ENCODE measurements around the gene EIF2B4. TPM values are rescaled to one million over a fixed set of nuclear protein-coding genes. Genes with fewer than 3 reads are reported as not detected.

EIF2B4 gene
- total and polyA plus RNA-seq, 2 of the 8 experiments (the other 6 are each of a cell fraction or from before 2014, with no cell fraction given) = 60.0 to 63.2 TPM

- no peak for FAIRE-seq
- Histone ChIP-seq H3K4ac (replicated peaks; ENCODE audit: insufficient read length, low read depth, low read length) (no peak overlapping the region), H3K4me2 (ENCODE audit: insufficient read depth in 1 of 2, low read depth in 2 of 2, low read length in 2 of 2) (no peak overlapping the region), H3K9me3 (ENCODE audit: insufficient read depth in 2 of 2, low read depth in 1 of 2, low read length in 1 of 2) (no peaks in the 10 kb centered on the region), H2BK12ac (ENCODE audit: low read depth, low read length) (no peak overlapping the region), H2BK15ac (ENCODE audit: low read length) (no peak overlapping the region), H3K27ac (ENCODE audit: low read depth, low read length) (no peak overlapping the region), H2BK120ac (replicated peaks; ENCODE audit: low read depth, low read length) (no peak overlapping the region), H2AK5ac (ENCODE audit: low read depth, low read length) (no peak overlapping the region), H2BK20ac (ENCODE audit: low read length) (no peak overlapping the region), H3K23ac (ENCODE audit: insufficient read length) (no peak overlapping the region), H3K79me2 (ENCODE audit: control insufficient read depth in 1 of 2, insufficient read depth in 2 of 2, low read length in 2 of 2) (peaks cover 0 to 21% of the 10 kb centered on the region in 2 experiments; a peak in 2 of 4 replicates), H3K18ac (ENCODE audit: extremely low read depth, low read length) (no peak overlapping the region), H3K56ac (replicated peaks; ENCODE audit: insufficient read length, low read depth, low read length) (no peak overlapping the region), H3K23me2 (ENCODE audit: low read depth, low read length) (peaks cover 9% of the 10 kb centered on the region), H2BK5ac (ENCODE audit: low read depth, low read length) (no peak overlapping the region), H4K20me1 (replicated peaks in 1 of 2; ENCODE audit: control insufficient read depth in 1 of 2, insufficient read depth in 2 of 2, low read length in 2 of 2) (peaks cover 4 to 14% of the 10 kb centered on the region in 2 experiments), H4K5ac (ENCODE audit: insufficient read length, low read depth, low read length) (no peak overlapping the region), H3K4me1 (replicated peaks in 1 of 4; ENCODE audit: control insufficient read depth in 3 of 4, insufficient read depth in 4 of 4, low read length in 3 of 4) (peaks cover 0 to 12% (median 4%) of the 10 kb centered on the region in 4 experiments; a peak in 5 of 7 replicates), H4K8ac (ENCODE audit: extremely low read depth, insufficient read depth, low read length) (no peak overlapping the region; the same call in 1 of the 2 replicates), H4K91ac (replicated peaks; ENCODE audit: insufficient read length, low read length) (no peak overlapping the region), H2AFZ (ENCODE audit: low read length) (no peak overlapping the region), H3K79me1 (ENCODE audit: low read depth, low read length) (peaks cover 6% of the 10 kb centered on the region), H3K9ac (replicated peaks in 1 of 4; ENCODE audit: extremely low read depth in 1 of 4, low read depth in 3 of 4, low read length in 3 of 4) (no peak overlapping the region), H3K4me3 (ENCODE audit: extremely low read depth in 1 of 4, insufficient read depth in 2 of 4, low read depth in 3 of 4, low read length in 4 of 4) (no peak overlapping the region), H3K27me3 (replicated peaks in 1 of 4; ENCODE audit: control insufficient read depth in 3 of 4, extremely low read depth in 1 of 4, insufficient read depth in 3 of 4, low read length in 3 of 4) (no peaks in the 10 kb centered on the region), H3K36me3 (ENCODE audit: control insufficient read depth in 2 of 4, insufficient read depth in 4 of 4, low read length in 3 of 4) (peaks cover 29 to 53% (median 43%) of the 10 kb centered on the region in 4 experiments), H3K14ac (ENCODE audit: insufficient read length) (no peak overlapping the region)
- ChIA-PET CTCF (ENCODE audit: partially characterized antibody) (interaction anchor here (1.0 to 2.0 kb wide), 3 partner anchors 14 to 56 kb away, joined by 3 to 5 read pairs (median 4); no protein-coding TSS in a partner anchor), POLR2A (ENCODE audit: partially characterized antibody) (interaction anchor here (1.1 to 9.5 kb wide), 10 partner anchors 9 to 156 kb away, joined by 3 to 114 read pairs (median 4); partner anchors contain the start of genes EIF2B4, GTF3C2 and PPM1G)
- no peak for DNase-seq (ENCODE audit: low read depth in 1 of 2, low spot score in 2 of 2)
- 95% methylated on average over 16 of the region's 16 CpGs; no CpG with 5 or more reads in 1 of the 2 experiments for WGBS, 2 experiments (ENCODE audit: extremely low coverage in 1 of 2, insufficient coverage in 1 of 2, insufficient read length in 1 of 2, insufficient replicate concordance in 2 of 2, low coverage in 1 of 2, low lambda C conversion rate in 2 of 2, missing lambda C conversion rate in 1 of 2)
- TF ChIP-seq CTBP2 (IDR thresholded peaks at IDR 0.05; ENCODE audit: borderline replicate concordance, insufficient read depth, insufficient read length, low read length) = no peak
- no peak for TF ChIP-seq BCL11A (IDR thresholded peaks at IDR 0.05; ENCODE audit: low read depth in 2 of 2, low read length in 2 of 2)
- TF ChIP-seq ATF3 (IDR thresholded peaks at IDR 0.05; ENCODE audit: insufficient read depth, low read depth, low read length) = no peak
- TF ChIP-seq SP2 (IDR thresholded peaks at IDR 0.05; ENCODE audit: low read length) = no peak
- TF ChIP-seq RXRA (IDR thresholded peaks at IDR 0.05; ENCODE audit: insufficient read depth, low read depth, low read length) = no peak
- TF ChIP-seq KDM5A (IDR thresholded peaks at IDR 0.05; ENCODE audit: low read length) = no peak
- TF ChIP-seq SP1 (IDR thresholded peaks at IDR 0.05; ENCODE audit: low read depth, low read length) = no peak
- no peak for TF ChIP-seq TAF7 (optimal IDR thresholded peaks at IDR 0.05; ENCODE audit: borderline replicate concordance, low read depth, low read length)
- no peak for TF ChIP-seq GABPA (IDR thresholded peaks at IDR 0.05; ENCODE audit: borderline replicate concordance, insufficient read depth, low read length)
- no peak for TF ChIP-seq YY1 (IDR thresholded peaks at IDR 0.05; ENCODE audit: low read depth, low read length)
- no peak for TF ChIP-seq SRF (IDR thresholded peaks at IDR 0.05; ENCODE audit: low read depth, low read length)
- TF ChIP-seq POLR2A (IDR thresholded peaks at IDR 0.05; ENCODE audit: control extremely low read depth in 1 of 2, low read depth in 2 of 2, low read length in 2 of 2) = no peak; a peak in 1 of 3 replicates
- no peak for TF ChIP-seq CEBPB (IDR thresholded peaks at IDR 0.05; ENCODE audit: low read depth, low read length)
Measured at GRCh38 chr2:27376151-27376865, 6.2 kb upstream of the EIF2B4 start.
